ENCODE data around the gene PI16. TPM values are rescaled to one million over a fixed set of nuclear protein-coding genes. Genes with fewer than 3 reads are reported as not detected.

PI16 gene
- total and polyA plus RNA-seq, 4 donors, result 0.12 to 0.25 (median 0.24) TPM; not detected in 1

DNA sequence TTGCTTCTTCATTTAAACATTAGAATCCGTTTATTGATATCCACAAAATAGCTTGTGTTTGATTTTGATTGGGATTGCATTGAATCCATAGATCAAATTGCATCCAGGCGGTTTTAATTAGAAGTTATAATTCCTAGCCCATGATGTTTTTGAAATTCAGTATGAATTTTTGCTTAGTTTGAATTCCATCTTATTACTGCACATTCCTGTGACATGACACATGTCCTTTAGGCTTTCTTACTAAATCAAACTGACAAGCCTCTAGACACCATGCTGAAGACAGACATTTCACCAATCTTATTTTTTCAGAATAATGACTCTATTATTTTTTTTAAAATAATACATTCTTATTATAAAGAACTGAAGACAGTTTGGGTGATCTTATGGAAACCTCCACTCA, 21.4 kb upstream of the PI16 start:
- Histone ChIP-seq H3K27ac (ENCODE audit: low read depth in 1 of 2, low read length in 2 of 2) (no peak overlapping the region), H3K36me3 (ENCODE audit: control insufficient read depth in 4 of 4, insufficient read depth in 3 of 4, low read depth in 1 of 4, low read length in 3 of 4) (no peaks in the 10 kb centered on the region), H3K9ac (ENCODE audit: low read depth in 1 of 2, low read length in 2 of 2) (no peak overlapping the region), H3K27me3 (ENCODE audit: control insufficient read depth in 4 of 4, insufficient read depth in 4 of 4, low read length in 3 of 4) (no peaks in the 10 kb centered on the region), H3K4me1 (ENCODE audit: control insufficient read depth in 4 of 4, insufficient read depth in 4 of 4, low read length in 3 of 4) (no peaks in the 10 kb centered on the region), H3K9me3 (ENCODE audit: control insufficient read depth in 4 of 4, low read length in 3 of 4) (no peaks in the 10 kb centered on the region), H3K4me3 (ENCODE audit: low read depth in 1 of 3, low read length in 3 of 3) (no peak overlapping the region)
- WGBS, result 90% methylated on average over 2 of the region's 2 CpGs
- TF ChIP-seq RAD21 (IDR thresholded peaks at IDR 0.05) (no peak), JUND (IDR thresholded peaks at IDR 0.05) (no peak), RXRA (IDR thresholded peaks at IDR 0.05) (no peak), YY1 (IDR thresholded peaks at IDR 0.05) (no peak), TAF1 (conservative IDR thresholded peaks at IDR 0.05) (no peak)
- TF ChIP-seq, protein P1, sequence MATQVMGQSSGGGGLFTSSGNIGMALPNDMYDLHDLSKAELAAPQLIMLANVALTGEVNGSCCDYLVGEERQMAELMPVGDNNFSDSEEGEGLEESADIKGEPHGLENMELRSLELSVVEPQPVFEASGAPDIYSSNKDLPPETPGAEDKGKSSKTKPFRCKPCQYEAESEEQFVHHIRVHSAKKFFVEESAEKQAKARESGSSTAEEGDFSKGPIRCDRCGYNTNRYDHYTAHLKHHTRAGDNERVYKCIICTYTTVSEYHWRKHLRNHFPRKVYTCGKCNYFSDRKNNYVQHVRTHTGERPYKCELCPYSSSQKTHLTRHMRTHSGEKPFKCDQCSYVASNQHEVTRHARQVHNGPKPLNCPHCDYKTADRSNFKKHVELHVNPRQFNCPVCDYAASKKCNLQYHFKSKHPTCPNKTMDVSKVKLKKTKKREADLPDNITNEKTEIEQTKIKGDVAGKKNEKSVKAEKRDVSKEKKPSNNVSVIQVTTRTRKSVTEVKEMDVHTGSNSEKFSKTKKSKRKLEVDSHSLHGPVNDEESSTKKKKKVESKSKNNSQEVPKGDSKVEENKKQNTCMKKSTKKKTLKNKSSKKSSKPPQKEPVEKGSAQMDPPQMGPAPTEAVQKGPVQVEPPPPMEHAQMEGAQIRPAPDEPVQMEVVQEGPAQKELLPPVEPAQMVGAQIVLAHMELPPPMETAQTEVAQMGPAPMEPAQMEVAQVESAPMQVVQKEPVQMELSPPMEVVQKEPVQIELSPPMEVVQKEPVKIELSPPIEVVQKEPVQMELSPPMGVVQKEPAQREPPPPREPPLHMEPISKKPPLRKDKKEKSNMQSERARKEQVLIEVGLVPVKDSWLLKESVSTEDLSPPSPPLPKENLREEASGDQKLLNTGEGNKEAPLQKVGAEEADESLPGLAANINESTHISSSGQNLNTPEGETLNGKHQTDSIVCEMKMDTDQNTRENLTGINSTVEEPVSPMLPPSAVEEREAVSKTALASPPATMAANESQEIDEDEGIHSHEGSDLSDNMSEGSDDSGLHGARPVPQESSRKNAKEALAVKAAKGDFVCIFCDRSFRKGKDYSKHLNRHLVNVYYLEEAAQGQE (IDR thresholded peaks at IDR 0.05), result no peak
- no peak for DNase-seq (ENCODE audit: low spot score)

DNA sequence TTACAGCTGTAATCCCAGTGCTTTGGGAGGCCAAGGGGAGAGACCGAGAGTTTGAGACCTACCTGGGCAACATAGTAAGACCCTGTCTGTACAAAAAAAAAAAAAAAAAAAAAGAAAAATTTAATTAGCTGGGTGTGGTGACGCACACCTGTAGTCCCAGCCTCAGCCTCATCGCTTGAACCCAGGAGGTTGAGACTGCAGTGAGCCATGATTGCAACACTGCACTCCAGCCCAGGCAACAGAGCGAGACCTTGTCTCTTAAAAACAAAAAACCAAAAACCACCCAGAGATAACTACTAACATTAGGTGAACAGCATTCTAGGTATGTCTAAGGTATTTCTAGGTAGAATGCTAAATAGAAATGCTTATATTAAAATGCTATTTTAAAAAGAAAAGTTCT, 21.0 kb upstream of the PI16 start:
- WGBS, result 94% methylated on average over 4 of the region's 4 CpGs
- no peak for DNase-seq (ENCODE audit: low spot score)
- no peak overlapping the region for H3K27ac ChIP-seq (ENCODE audit: low read depth in 1 of 2, low read length in 2 of 2)
- no peaks in the 10 kb centered on the region for H3K9me3 ChIP-seq (ENCODE audit: control insufficient read depth in 4 of 4, low read length in 3 of 4)
- no peak overlapping the region for H3K9ac ChIP-seq (ENCODE audit: low read depth in 1 of 2, low read length in 2 of 2)
- H3K4me1 ChIP-seq (ENCODE audit: control insufficient read depth in 4 of 4, insufficient read depth in 4 of 4, low read length in 3 of 4), result no peaks in the 10 kb centered on the region
- no peaks in the 10 kb centered on the region for H3K36me3 ChIP-seq (ENCODE audit: control insufficient read depth in 4 of 4, insufficient read depth in 3 of 4, low read depth in 1 of 4, low read length in 3 of 4)
- H3K4me3 ChIP-seq (ENCODE audit: low read depth in 1 of 3, low read length in 3 of 3), result no peak overlapping the region
- TF ChIP-seq, protein P1 (IDR thresholded peaks at IDR 0.05), result no peak
- no peak for TF ChIP-seq EGR1 (IDR thresholded peaks at IDR 0.05; ENCODE audit: low read depth in 2 of 2)
- no peak for TF ChIP-seq JUND (IDR thresholded peaks at IDR 0.05)
- no peak for TF ChIP-seq GABPA (IDR thresholded peaks at IDR 0.05 in 1 of 2, conservative IDR thresholded peaks at IDR 0.05 in 1 of 2)
- no peak for TF ChIP-seq HNF4G (IDR thresholded peaks at IDR 0.05)
- TF ChIP-seq, protein P2, sequence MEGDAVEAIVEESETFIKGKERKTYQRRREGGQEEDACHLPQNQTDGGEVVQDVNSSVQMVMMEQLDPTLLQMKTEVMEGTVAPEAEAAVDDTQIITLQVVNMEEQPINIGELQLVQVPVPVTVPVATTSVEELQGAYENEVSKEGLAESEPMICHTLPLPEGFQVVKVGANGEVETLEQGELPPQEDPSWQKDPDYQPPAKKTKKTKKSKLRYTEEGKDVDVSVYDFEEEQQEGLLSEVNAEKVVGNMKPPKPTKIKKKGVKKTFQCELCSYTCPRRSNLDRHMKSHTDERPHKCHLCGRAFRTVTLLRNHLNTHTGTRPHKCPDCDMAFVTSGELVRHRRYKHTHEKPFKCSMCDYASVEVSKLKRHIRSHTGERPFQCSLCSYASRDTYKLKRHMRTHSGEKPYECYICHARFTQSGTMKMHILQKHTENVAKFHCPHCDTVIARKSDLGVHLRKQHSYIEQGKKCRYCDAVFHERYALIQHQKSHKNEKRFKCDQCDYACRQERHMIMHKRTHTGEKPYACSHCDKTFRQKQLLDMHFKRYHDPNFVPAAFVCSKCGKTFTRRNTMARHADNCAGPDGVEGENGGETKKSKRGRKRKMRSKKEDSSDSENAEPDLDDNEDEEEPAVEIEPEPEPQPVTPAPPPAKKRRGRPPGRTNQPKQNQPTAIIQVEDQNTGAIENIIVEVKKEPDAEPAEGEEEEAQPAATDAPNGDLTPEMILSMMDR (IDR thresholded peaks at IDR 0.05; ENCODE audit: low read depth, low read length, missing input control), result no peak
- TF ChIP-seq TAF1 (conservative IDR thresholded peaks at IDR 0.05), result no peak
- TF ChIP-seq FOXA1 (IDR thresholded peaks at IDR 0.05), result no peak
- no peak for TF ChIP-seq NR2F2 (IDR thresholded peaks at IDR 0.05)
- TF ChIP-seq, protein P3, sequence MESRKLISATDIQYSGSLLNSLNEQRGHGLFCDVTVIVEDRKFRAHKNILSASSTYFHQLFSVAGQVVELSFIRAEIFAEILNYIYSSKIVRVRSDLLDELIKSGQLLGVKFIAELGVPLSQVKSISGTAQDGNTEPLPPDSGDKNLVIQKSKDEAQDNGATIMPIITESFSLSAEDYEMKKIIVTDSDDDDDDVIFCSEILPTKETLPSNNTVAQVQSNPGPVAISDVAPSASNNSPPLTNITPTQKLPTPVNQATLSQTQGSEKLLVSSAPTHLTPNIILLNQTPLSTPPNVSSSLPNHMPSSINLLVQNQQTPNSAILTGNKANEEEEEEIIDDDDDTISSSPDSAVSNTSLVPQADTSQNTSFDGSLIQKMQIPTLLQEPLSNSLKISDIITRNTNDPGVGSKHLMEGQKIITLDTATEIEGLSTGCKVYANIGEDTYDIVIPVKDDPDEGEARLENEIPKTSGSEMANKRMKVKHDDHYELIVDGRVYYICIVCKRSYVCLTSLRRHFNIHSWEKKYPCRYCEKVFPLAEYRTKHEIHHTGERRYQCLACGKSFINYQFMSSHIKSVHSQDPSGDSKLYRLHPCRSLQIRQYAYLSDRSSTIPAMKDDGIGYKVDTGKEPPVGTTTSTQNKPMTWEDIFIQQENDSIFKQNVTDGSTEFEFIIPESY (IDR thresholded peaks at IDR 0.05), result no peak
- no peak for TF ChIP-seq HNF4A (conservative IDR thresholded peaks at IDR 0.05)
- H3K27me3 ChIP-seq (ENCODE audit: control insufficient read depth in 4 of 4, insufficient read depth in 4 of 4, low read length in 3 of 4), result peaks cover 0 to 1% (median 0%) of the 10 kb centered on the region in 4 donors
